ENCODE measurements around the gene GAPDHS. TPM values are rescaled to one million over a fixed set of nuclear protein-coding genes. Genes with fewer than 3 reads are reported as not detected.
A peak's percentile ranks its signal among the peaks of the same experiment; 100 is the strongest.

The GAPDHS gene
- total RNA-seq, 2 experiments from 2014 or later = not detected

DNA sequence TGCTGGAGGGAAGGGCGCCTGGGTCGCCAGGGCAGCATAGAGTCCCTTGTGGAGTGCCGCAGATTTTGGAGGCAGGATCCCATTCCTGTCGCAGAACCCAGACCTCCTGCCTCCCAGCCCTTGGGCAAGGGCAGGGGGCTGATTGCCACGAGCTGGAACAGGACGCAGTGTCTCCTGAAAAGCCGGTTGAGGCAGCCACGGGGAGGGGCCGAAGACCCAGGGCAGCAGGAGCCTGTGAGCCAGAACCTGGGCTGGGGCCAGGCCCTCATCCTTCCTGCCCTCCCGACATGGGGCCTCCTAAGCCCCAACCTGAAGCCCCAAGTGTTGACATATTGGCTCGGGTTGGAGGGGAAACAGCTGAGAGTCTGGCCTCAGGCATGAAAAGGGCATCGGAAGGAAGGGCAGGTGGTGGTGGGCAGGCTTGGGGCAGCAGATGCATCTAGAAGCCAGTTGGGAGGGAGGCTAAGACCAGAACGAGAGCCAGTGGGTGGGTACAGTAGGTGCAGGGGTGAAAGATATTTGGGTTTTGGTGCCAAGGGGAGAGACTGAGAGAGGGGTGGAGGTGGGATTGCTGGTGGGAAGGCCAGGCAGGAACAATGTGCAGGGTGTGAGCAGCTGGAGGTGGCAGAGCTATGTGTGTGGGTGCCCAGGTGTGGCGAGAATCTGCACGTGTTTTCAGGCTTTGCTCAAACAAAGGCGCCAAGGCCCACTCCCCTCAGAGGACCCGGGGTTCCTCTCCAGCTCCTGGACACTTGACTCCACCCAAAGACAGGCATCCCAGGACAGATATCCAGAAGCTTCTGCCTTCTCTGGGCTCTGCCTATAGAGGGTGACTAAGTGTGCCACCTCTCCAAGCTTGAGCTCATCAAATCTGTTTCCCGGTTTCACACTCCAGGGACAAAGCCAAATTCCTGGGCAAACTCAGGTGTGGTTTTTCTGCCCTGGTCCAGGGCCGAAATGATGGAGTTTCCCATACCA, 3.7 kb upstream of the GAPDHS start:
- H3K27ac Mint-ChIP-seq = no peak overlapping the region
- ChIA-PET POLR2A (no interaction called here), CTCF (no interaction called here)
- no peaks in the 10 kb centered on the region for H3K36me3 Mint-ChIP-seq (ENCODE audit: low read depth)
- H3K4me1 Mint-ChIP-seq = peaks cover 10% of the 10 kb centered on the region
- H3K4me3 Mint-ChIP-seq = no peak overlapping the region
- H3K9me3 Mint-ChIP-seq = no peaks in the 10 kb centered on the region
- peaks cover 26% of the 10 kb centered on the region for H3K27me3 Mint-ChIP-seq
- no peak for DNase-seq

GRCh38 chr19:35531291-35531690, 2.0 kb upstream of the GAPDHS start:
- CTCF ChIA-PET = interaction anchor here (0.9 to 1.2 kb wide), 4 partner anchors 9 to 22 kb away, joined by 3 to 4 read pairs (median 3); no protein-coding TSS in a partner anchor

DNA sequence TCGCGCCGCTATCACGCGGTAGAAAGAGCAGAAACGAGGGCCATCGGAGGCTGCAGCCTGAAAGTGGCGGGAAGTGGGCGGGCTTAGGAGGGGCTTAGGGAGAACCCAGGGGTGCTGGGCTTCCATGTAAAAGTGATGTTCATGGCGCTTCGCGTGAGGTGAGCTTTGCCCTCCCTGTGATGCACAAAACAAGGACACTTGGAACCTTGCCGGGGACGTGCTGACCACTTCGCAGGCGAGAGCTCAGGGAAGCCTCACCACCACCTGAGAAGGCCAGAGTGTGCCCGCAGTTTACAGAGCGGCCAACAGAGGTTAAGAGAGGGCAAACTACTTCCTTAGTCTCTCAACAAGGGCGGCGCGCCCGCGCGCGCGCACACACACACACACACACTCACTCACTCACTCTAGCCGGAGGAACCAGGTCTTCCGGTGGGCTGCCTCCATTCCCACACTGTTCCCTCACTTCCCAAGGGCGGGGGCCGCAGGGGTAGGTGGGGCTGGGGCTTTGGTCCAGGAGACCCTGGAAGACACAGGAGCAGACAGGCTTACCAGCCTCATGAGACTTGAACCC, 651 bp downstream of the GAPDHS start:
- Mint-ChIP-seq H3K4me3 (no peak overlapping the region), H3K36me3 (ENCODE audit: low read depth) (no peaks in the 10 kb centered on the region), H3K4me1 (peaks cover 12% of the 10 kb centered on the region), H3K27ac (peak overlapping the region; percentile 79), H3K9me3 (no peaks in the 10 kb centered on the region), H3K27me3 (peaks cover 26% of the 10 kb centered on the region)
- DNase-seq = peak; percentile 48
- ChIA-PET POLR2A (no interaction called here), CTCF (interaction anchor here (0.6 kb wide), 1 partner anchor 561 kb away, joined by 3 read pairs; no protein-coding TSS in a partner anchor)

More at GRCh38 chr19:35531291-35531690, 2.0 kb upstream of the GAPDHS start:
- no peak overlapping the region for H3K27ac Mint-ChIP-seq
- POLR2A ChIA-PET = no interaction called here
- H3K9me3 Mint-ChIP-seq = no peaks in the 10 kb centered on the region
- peaks cover 30% of the 10 kb centered on the region for H3K27me3 Mint-ChIP-seq
- DNase-seq = no peak
- H3K36me3 Mint-ChIP-seq (ENCODE audit: low read depth) = no peaks in the 10 kb centered on the region
- no peak overlapping the region for H3K4me3 Mint-ChIP-seq
- peaks cover 12% of the 10 kb centered on the region for H3K4me1 Mint-ChIP-seq

- DNase-seq = no peak
- Mint-ChIP-seq H3K9me3 (no peaks in the 10 kb centered on the region), H3K27ac (no peak overlapping the region), H3K4me1 (peaks cover 12% of the 10 kb centered on the region), H3K36me3 (ENCODE audit: low read depth) (no peaks in the 10 kb centered on the region), H3K27me3 (peaks cover 24% of the 10 kb centered on the region), H3K4me3 (no peak overlapping the region)
- POLR2A ChIA-PET = no interaction called here
- CTCF ChIA-PET = interaction anchor here (1.3 kb wide), 1 partner anchor 13 kb away, joined by 3 read pairs; no protein-coding TSS in a partner anchor
These were observed 1.7 kb downstream of the GAPDHS start for GRCh38 chr19:35534803-35535480.

GRCh38 chr19:35539314-35539713, 6.1 kb downstream of the GAPDHS start:
- Mint-ChIP-seq H3K4me1 (peaks cover 8% of the 10 kb centered on the region), H3K36me3 (ENCODE audit: low read depth) (no peaks in the 10 kb centered on the region), H3K4me3 (no peak overlapping the region), H3K27me3 (peaks cover 4% of the 10 kb centered on the region), H3K9me3 (no peaks in the 10 kb centered on the region), H3K27ac (no peak overlapping the region)
- no peak for DNase-seq
- CTCF ChIA-PET = interaction anchor here (3.0 kb wide), 1 partner anchor 9 kb away, joined by 9 read pairs; no protein-coding TSS in a partner anchor
- POLR2A ChIA-PET = no interaction called here

- no peaks in the 10 kb centered on the region for H3K9me3 Mint-ChIP-seq
- peaks cover 12% of the 10 kb centered on the region for H3K4me1 Mint-ChIP-seq
- CTCF ChIA-PET = interaction anchor here (3.0 kb wide), 1 partner anchor 9 kb away, joined by 9 read pairs; no protein-coding TSS in a partner anchor
- POLR2A ChIA-PET = no interaction called here
- H3K36me3 Mint-ChIP-seq (ENCODE audit: low read depth) = no peaks in the 10 kb centered on the region
- H3K27ac Mint-ChIP-seq = no peak overlapping the region
- DNase-seq = no peak
- no peak overlapping the region for H3K4me3 Mint-ChIP-seq
- peaks cover 3% of the 10 kb centered on the region for H3K27me3 Mint-ChIP-seq
These were observed 6.6 kb downstream of the GAPDHS start for GRCh38 chr19:35539850-35540249.

- Mint-ChIP-seq H3K36me3 (ENCODE audit: low read depth) (no peaks in the 10 kb centered on the region), H3K27me3 (no peaks in the 10 kb centered on the region), H3K4me3 (no peak overlapping the region), H3K27ac (peak overlapping the region; percentile 72), H3K4me1 (peaks cover 13% of the 10 kb centered on the region), H3K9me3 (no peaks in the 10 kb centered on the region)
- ChIA-PET CTCF (no interaction called here), POLR2A (no interaction called here)
- no peak for DNase-seq
These were observed 7.2 kb downstream of the GAPDHS start for GRCh38 chr19:35540356-35540927.

GRCh38 chr19:35542209-35542608, 9.0 kb downstream of the GAPDHS start:
- peaks cover 25% of the 10 kb centered on the region for H3K4me1 Mint-ChIP-seq
- peaks cover 2% of the 10 kb centered on the region for H3K36me3 Mint-ChIP-seq (ENCODE audit: low read depth)
- no peak for DNase-seq
- no peak overlapping the region for H3K27ac Mint-ChIP-seq
- ChIA-PET CTCF (no interaction called here), POLR2A (no interaction called here)
- no peaks in the 10 kb centered on the region for H3K27me3 Mint-ChIP-seq
- no peak overlapping the region for H3K4me3 Mint-ChIP-seq
- H3K9me3 Mint-ChIP-seq = no peaks in the 10 kb centered on the region

- Mint-ChIP-seq H3K27ac (no peak overlapping the region), H3K9me3 (no peaks in the 10 kb centered on the region), H3K36me3 (ENCODE audit: low read depth) (peaks cover 2% of the 10 kb centered on the region), H3K27me3 (no peaks in the 10 kb centered on the region), H3K4me3 (no peak overlapping the region), H3K4me1 (peaks cover 27% of the 10 kb centered on the region)
- CTCF ChIA-PET = interaction anchor here (1.6 kb wide), 1 partner anchor 12 kb away, joined by 4 read pairs; no protein-coding TSS in a partner anchor
- DNase-seq = no peak
- POLR2A ChIA-PET = no interaction called here
These were observed 10.2 kb downstream of the GAPDHS start for GRCh38 chr19:35543280-35544109.

DNA sequence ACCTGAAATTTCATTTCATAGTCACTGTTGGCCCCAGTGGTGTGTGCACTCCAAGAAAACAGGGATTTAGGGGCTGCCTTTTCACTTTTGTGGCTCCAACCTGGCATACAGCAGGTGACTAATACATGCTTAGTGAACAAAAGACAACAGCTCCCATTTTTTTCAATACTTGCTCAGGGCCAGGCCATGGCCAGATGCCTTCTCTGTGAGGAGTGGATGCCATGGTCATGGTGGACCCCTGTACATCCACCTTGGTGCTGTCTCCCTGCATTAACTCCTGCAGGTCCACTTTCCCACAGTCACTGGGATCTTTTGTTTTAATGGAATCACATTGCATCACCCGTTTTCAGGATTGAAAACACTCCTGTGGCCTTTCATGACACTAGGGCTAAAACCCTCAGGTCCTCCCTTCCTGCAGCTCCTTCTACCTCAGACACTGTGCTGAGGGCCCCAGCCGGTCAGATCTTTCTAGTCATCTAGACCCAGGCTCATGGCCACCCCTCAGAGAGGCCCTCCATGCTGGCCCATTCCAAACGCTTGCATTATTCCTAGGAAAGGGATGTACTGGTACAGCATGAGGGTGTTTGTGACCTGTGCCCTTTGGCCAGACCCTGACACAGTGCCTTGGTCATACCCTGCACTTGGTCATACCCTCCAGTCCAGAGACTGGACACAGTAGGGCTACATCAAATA, 11.0 kb downstream of the GAPDHS start:
- no peak for DNase-seq
- Mint-ChIP-seq H3K4me1 (peaks cover 30% of the 10 kb centered on the region), H3K27ac (peak overlapping the region; percentile 87), H3K4me3 (peak overlapping the region; percentile 82), H3K9me3 (no peaks in the 10 kb centered on the region), H3K27me3 (no peaks in the 10 kb centered on the region), H3K36me3 (ENCODE audit: low read depth) (peaks cover 4% of the 10 kb centered on the region)
- ChIA-PET POLR2A (no interaction called here), CTCF (interaction anchor here (1.6 kb wide), 1 partner anchor 13 kb away, joined by 4 read pairs; no protein-coding TSS in a partner anchor)

DNA sequence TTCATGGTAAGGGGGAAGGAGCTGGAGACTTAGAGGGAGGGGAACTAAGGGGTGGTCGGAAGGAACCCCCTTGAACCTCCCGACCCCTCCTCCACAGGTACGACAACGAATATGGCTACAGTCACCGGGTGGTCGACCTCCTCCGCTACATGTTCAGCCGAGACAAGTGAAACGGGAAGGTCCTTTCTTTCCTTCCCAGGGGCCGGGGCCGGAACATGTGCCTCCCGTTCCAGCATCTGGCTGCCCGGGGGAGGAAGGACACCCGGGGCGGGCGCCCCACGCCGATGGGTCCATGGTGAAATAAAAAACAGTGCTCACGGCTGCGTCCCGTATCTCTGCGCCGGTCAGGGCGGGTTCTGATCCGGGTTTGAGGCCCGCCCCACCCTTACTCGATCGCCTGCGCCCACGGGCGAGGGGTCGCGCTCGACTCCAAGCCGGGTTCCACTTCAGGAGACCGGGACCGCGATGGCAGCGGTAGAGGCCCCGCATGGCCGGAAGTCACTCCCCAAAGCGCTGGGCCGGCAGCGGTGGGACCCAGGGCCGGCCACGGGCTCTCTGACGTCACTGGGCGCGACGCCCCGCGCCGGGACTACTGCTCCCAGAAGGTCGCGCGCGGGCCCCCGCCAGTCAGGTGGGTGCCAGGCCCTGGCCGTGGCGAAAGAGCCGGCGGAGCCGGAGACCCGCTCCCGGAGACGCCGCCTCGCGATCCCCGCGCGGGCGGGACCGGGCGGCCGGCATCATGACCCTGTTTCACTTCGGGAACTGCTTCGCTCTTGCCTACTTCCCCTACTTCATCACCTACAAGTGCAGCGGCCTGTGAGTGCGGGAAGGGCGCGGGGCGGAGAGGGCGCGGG, 12.0 kb downstream of the GAPDHS start, which contains the start of gene TMEM147:
Gene TMEM147, plus strand, starts transcription at position 626 of the 854 bp plus-strand sequence. Its CDS starts 114 bp downstream, at position 740.
- DNase-seq = peak; percentile 86
- H3K4me1 Mint-ChIP-seq = peaks cover 30% of the 10 kb centered on the region
- ChIA-PET CTCF (interaction anchor here (1.6 kb wide), 1 partner anchor 14 kb away, joined by 4 read pairs; no protein-coding TSS in a partner anchor), POLR2A (no interaction called here)
- no peaks in the 10 kb centered on the region for H3K27me3 Mint-ChIP-seq
- peak within 1 kb of the TSS; percentile 87 for H3K27ac Mint-ChIP-seq
- peaks cover 4% of the 10 kb centered on the region for H3K36me3 Mint-ChIP-seq (ENCODE audit: low read depth)
- H3K4me3 Mint-ChIP-seq = peak within 1 kb of the TSS; percentile 82
- H3K9me3 Mint-ChIP-seq = no peaks in the 10 kb centered on the region

Data from activated CD4-positive, alpha-beta T cell treated with anti-CD3 and anti-CD28 coated beads, Interleukin-2, amount 10 ng/mL, durations not matched to agents 7 days and 5 days (primary cell).